PC-9 (cell line): ENCODE measurements around the gene CCDC68. TPM values are rescaled to one million over a fixed set of nuclear protein-coding genes. Genes with fewer than 3 reads are reported as not detected.

ENCODE experiments used
- BruUV-seq: library from RNA; stranded (reverse); fragments of 400-500 nt; replicated peaks from 2 replicates; lab custom pipeline; 2021; lab: Mats Ljungman, UMichigan
- CTCF ChIA-PET: fragments of 300-600 bp; sonication (Branson Sonifier 250); formaldehyde crosslinking; loops from one replicate; lab custom pipeline; 2022; ENCODE audit warnings: antibody characterized with exemption; lab: Charles Lee
- POLR2A ChIA-PET: fragments of 300-600 bp; sonication (Branson Sonifier 250); formaldehyde crosslinking; loops from one replicate; lab custom pipeline; 2022; ENCODE audit warnings: antibody characterized with exemption; ENCODE audit not compliant: unreplicated experiment; lab: Charles Lee
- DNase-seq, 2 experiments: peaks; one replicate each; pipeline versions ENCODE4 v3.0.0 to v3.0.0-alpha.2; 2015 to 2022; ENCODE audit warnings: mixed read lengths in 1 of 2
- H2AFZ ChIP-seq: fragments of 200-600 bp; sonication (generic); 2 replicates; pipeline ENCODE4 v1.8.1; 2017; ENCODE audit warnings: antibody characterized with exemption
- H3F3A ChIP-seq: fragments of 200-600 bp; sonication (generic); 2 replicates; pipeline ENCODE4 v1.8.1; 2017; ENCODE audit warnings: antibody characterized with exemption, mild to moderate bottlenecking, low read depth; ENCODE audit not compliant: insufficient read depth
- H3K27ac ChIP-seq: fragments of 200-600 bp; sonication (generic); 2 replicates; pipeline ENCODE4 v1.6.1; 2016; ENCODE audit warnings: mixed run types
- H3K27me3 ChIP-seq: fragments of 200-600 bp; sonication (generic); 2 replicates; pipeline ENCODE4 v1.6.1; 2016; ENCODE audit warnings: low read depth, mixed run types; ENCODE audit not compliant: insufficient read depth
- H3K36me3 ChIP-seq: fragments of 200-600 bp; sonication (generic); 2 replicates; pipeline ENCODE4 v1.6.1; 2016; ENCODE audit warnings: low read depth, mixed run types
- H3K4me1 ChIP-seq: fragments of 200-600 bp; sonication (generic); replicated peaks from 2 replicates; pipeline ENCODE4 v1.6.1; 2016; ENCODE audit warnings: mixed run types; ENCODE audit not compliant: insufficient read depth
- H3K4me2 ChIP-seq: fragments of 200-600 bp; sonication (generic); 2 replicates; pipeline ENCODE4 v1.6.1; 2017; ENCODE audit warnings: mixed run types
- H3K4me3 ChIP-seq: fragments of 200-600 bp; sonication (generic); 2 replicates; pipeline ENCODE4 v1.6.1; 2016; ENCODE audit warnings: mixed run types
- H3K79me2 ChIP-seq: fragments of 200-600 bp; sonication (generic); 2 replicates; pipeline ENCODE4 v1.6.1; 2017; ENCODE audit warnings: low read depth, mixed run types
- H3K9me2 ChIP-seq: fragments of 200-600 bp; sonication (generic); 2 replicates; pipeline ENCODE4 v1.8.1; 2017; ENCODE audit warnings: mild to moderate bottlenecking; ENCODE audit not compliant: insufficient read depth
- H3K9me3 ChIP-seq: fragments of 200-600 bp; sonication (generic); 2 replicates; pipeline ENCODE4 v1.8.1; 2016; ENCODE audit warnings: low read depth; ENCODE audit not compliant: insufficient read depth
- H4K20me1 ChIP-seq: fragments of 200-600 bp; sonication (generic); 2 replicates; pipeline ENCODE4 v1.8.1; 2017; ENCODE audit not compliant: insufficient read depth
- CTCF ChIP-seq: fragments of 200-600 bp; sonication (generic); conservative IDR thresholded peaks from 2 replicates; pipeline ENCODE4 v1.6.1; 2017; ENCODE audit warnings: mixed run types, antibody characterized with exemption, mild to moderate bottlenecking, moderate library complexity
- EZH2 ChIP-seq: fragments of 200-600 bp; sonication (generic); IDR thresholded peaks from 2 replicates; pipeline ENCODE4 v1.8.0; 2017; ENCODE audit warnings: antibody characterized with exemption, low read depth
- intact Hi-C: fragments of 100-400 bp; cut with micrococcal nuclease; formaldehyde crosslinking; loops from one replicate; pipeline ENCODE4 v1.10.0; 2022; ENCODE audit not compliant: unreplicated experiment
- total RNA-seq: library from RNA; stranded (reverse); gene quantifications from 2 replicates; pipeline ENCODE4 v1.2.3, GENCODE V29; 2021

The CCDC68 gene
- total RNA-seq, 1 experiment from 2014 or later, result 2.9 TPM

GRCh38 chr18:54984908-54985307 lies 25.6 kb upstream of the CCDC68 start:
- POLR2A ChIA-PET, result no interaction called here
- no peak for DNase-seq
- H3K4me2 ChIP-seq, result no peak overlapping the region
- no peaks in the 10 kb centered on the region for H3F3A ChIP-seq
- intact Hi-C loops, result loop anchor here (10.0 kb wide), 1 partner anchor 160 kb away; the partner anchor contains the start of gene RAB27B
- CTCF ChIA-PET, result no interaction called here
- no peaks in the 10 kb centered on the region for H3K9me2 ChIP-seq
- peaks cover 6% of the 10 kb centered on the region; the same call in 1 of the 2 replicates for H3K4me1 ChIP-seq
- TF ChIP-seq CTCF (no peak), EZH2 (no peak)
- no peaks in the 10 kb centered on the region for H3K9me3 ChIP-seq
- BruUV-seq, result no TSS peak
- no peak overlapping the region for H3K4me3 ChIP-seq
- H2AFZ ChIP-seq, result no peak overlapping the region
- no peaks in the 10 kb centered on the region for H3K36me3 ChIP-seq
- no peaks in the 10 kb centered on the region for H3K79me2 ChIP-seq
- H3K27me3 ChIP-seq, result no peaks in the 10 kb centered on the region
- H4K20me1 ChIP-seq, result no peaks in the 10 kb centered on the region
- H3K27ac ChIP-seq, result no peak overlapping the region

GRCh38 chr18:54983791-54984190 lies 24.5 kb upstream of the CCDC68 start:
- intact Hi-C loops, result loop anchor here (1.0 to 10.0 kb wide), 5 partner anchors 159 to 539 kb away; partner anchors contain the start of gene RAB27B
- Histone ChIP-seq H3K36me3 (no peaks in the 10 kb centered on the region), H3K4me2 (no peak overlapping the region), H3K4me1 (peaks cover 6% of the 10 kb centered on the region; the same call in 1 of the 2 replicates), H3K9me2 (no peaks in the 10 kb centered on the region), H3K9me3 (no peaks in the 10 kb centered on the region), H3K27me3 (no peaks in the 10 kb centered on the region), H3K27ac (no peak overlapping the region), H3K4me3 (no peak overlapping the region), H3K79me2 (no peaks in the 10 kb centered on the region), H3F3A (no peaks in the 10 kb centered on the region), H4K20me1 (no peaks in the 10 kb centered on the region), H2AFZ (no peak overlapping the region)
- no peak for TF ChIP-seq EZH2
- no peak for TF ChIP-seq CTCF
- BruUV-seq, result no TSS peak
- POLR2A ChIA-PET, result no interaction called here
- DNase-seq, result no peak
- CTCF ChIA-PET, result no interaction called here

- H2AFZ ChIP-seq, result no peak overlapping the region
- intact Hi-C loops, result loop anchor here (1.0 to 10.0 kb wide), 5 partner anchors 158 to 539 kb away; partner anchors contain the start of gene RAB27B
- no peaks in the 10 kb centered on the region for H3K79me2 ChIP-seq
- DNase-seq, result peak in 1 of 2 experiments; percentile 71
- ChIA-PET POLR2A (no interaction called here), CTCF (interaction anchor here (0.6 kb wide), 5 partner anchors 39 to 765 kb away, joined by 3 to 6 read pairs (median 4); no protein-coding TSS in a partner anchor)
- H3F3A ChIP-seq, result no peaks in the 10 kb centered on the region
- H3K36me3 ChIP-seq, result no peaks in the 10 kb centered on the region
- H3K9me2 ChIP-seq, result no peaks in the 10 kb centered on the region
- no peaks in the 10 kb centered on the region for H3K27me3 ChIP-seq
- H3K27ac ChIP-seq, result no peak overlapping the region
- H3K4me2 ChIP-seq, result no peak overlapping the region
- H3K4me3 ChIP-seq, result no peak overlapping the region
- no peaks in the 10 kb centered on the region for H3K9me3 ChIP-seq
- H3K4me1 ChIP-seq, result peaks cover 6% of the 10 kb centered on the region; the same call in 1 of the 2 replicates
- H4K20me1 ChIP-seq, result no peaks in the 10 kb centered on the region
- TF ChIP-seq EZH2 (no peak), CTCF (peak; percentile 86)
- BruUV-seq, result no TSS peak
These were observed 23.9 kb upstream of the CCDC68 start for GRCh38 chr18:54983041-54983686.
